HCT116 (cell line): ENCODE results near the gene CAMSAP3. TPM values are rescaled to one million over a fixed set of nuclear protein-coding genes. Genes with fewer than 3 reads are reported as not detected.

ENCODE experiments used
- ATAC-seq: fragments of 200-7000 bp; cut with Tn5 transposase; 2 replicates; pipeline ENCODE4 v1.9.1; 2020; ENCODE audit warnings: mild to moderate bottlenecking, moderate library complexity
- BruUV-seq: library from RNA; stranded (reverse); fragments of 400-500 nt; replicated peaks from 2 replicates; lab custom pipeline; 2021; lab: Mats Ljungman, UMichigan
- CTCF ChIA-PET: fragments of 300-600 bp; sonication (Branson Sonifier 250); formaldehyde crosslinking; loops from one replicate; lab custom pipeline; 2021; ENCODE audit warnings: antibody characterized with exemption; lab: Charles Lee
- POLR2A ChIA-PET: fragments of 300-600, 350-600 bp; sonication (Branson Sonifier 250); formaldehyde crosslinking; loops from one replicate; lab custom pipeline; 2021; ENCODE audit warnings: antibody characterized with exemption; lab: Charles Lee
- RAD21 ChIA-PET, 2 experiments: fragments of 300-600 bp; sonication (Branson Sonifier 250); formaldehyde crosslinking; loops; one replicate each; lab custom pipeline; 2023; ENCODE audit warnings: low total read pairs in 2 of 2; ENCODE audit not compliant: uncharacterized antibody in 2 of 2, unreplicated experiment in 2 of 2, low non-redundant PET in 1 of 2; lab: Charles Lee
- DNase-seq: peaks from one replicate; pipeline ENCODE4 v3.0.0-alpha.2; 2010; ENCODE audit warnings: low read depth, low spot score
- H2AFZ ChIP-seq: fragments of 200-600 bp; shearing (Covaris generic), sonication (generic); 2 replicates; pipeline ENCODE4 v1.6.1; 2017; ENCODE audit warnings: low read depth, mixed run types, mixed read lengths, antibody characterized with exemption, low read length; ENCODE audit not compliant: poor library complexity, severe bottlenecking
- H3K27ac ChIP-seq: 2 replicates; pipeline ENCODE4 v1.5.1; 2012; ENCODE audit warnings: low read depth, low read length
- H3K27me3 ChIP-seq: fragments of 200-600 bp; sonication (generic); 2 replicates; pipeline ENCODE4 v1.6.1; 2016; ENCODE audit warnings: mixed run types, low read length, mixed read lengths; ENCODE audit not compliant: insufficient read depth
- H3K36me3 ChIP-seq, 2 experiments: fragments of 200-500 bp in 1 of 2; fragments of 200-600 bp in 1 of 2; sonication (Bioruptor generic) in 1 of 2; sonication (generic) in 1 of 2; 2 replicates each; pipeline versions ENCODE4 v1.5.1 to v1.6.1; 2014 to 2016; ENCODE audit warnings: low read length in 2 of 2, inconsistent platforms in 1 of 2, mixed read lengths in 1 of 2, mixed run types in 1 of 2; ENCODE audit not compliant: insufficient read depth in 2 of 2, control insufficient read depth in 1 of 2
- H3K4me1 ChIP-seq, 2 experiments: fragments of 200-600 bp in 1 of 2; sonication (generic) in 1 of 2; 2 replicates each; pipeline versions ENCODE4 v1.5.1 to v1.6.1; 2012 to 2017; ENCODE audit warnings: low read length in 2 of 2, inconsistent platforms in 1 of 2, mild to moderate bottlenecking in 1 of 2, mixed read lengths in 1 of 2, mixed run types in 1 of 2, moderate library complexity in 1 of 2; ENCODE audit not compliant: insufficient read depth in 2 of 2, control insufficient read depth in 1 of 2
- H3K4me2 ChIP-seq: fragments of 200-600 bp; sonication (generic); 2 replicates; pipeline ENCODE4 v1.6.1; 2017; ENCODE audit warnings: mixed run types, low read length, mixed read lengths
- H3K4me3 ChIP-seq, 2 experiments: fragments of 200-600 bp in 1 of 2; sonication (generic) in 1 of 2; replicated peaks in 1 of 2; 2 replicates each; pipeline ENCODE4 v1.5.1; 2011 to 2016; ENCODE audit warnings: low read length in 2 of 2, control low read depth in 1 of 2, low read depth in 1 of 2, mild to moderate bottlenecking in 1 of 2, mixed read lengths in 1 of 2, mixed run types in 1 of 2
- H3K79me2 ChIP-seq: fragments of 200-600 bp; sonication (generic); 2 replicates; pipeline ENCODE4 v1.6.1; 2017; ENCODE audit warnings: mild to moderate bottlenecking, mixed run types, low read length, moderate library complexity, mixed read lengths; ENCODE audit not compliant: insufficient read depth
- H3K9ac ChIP-seq: fragments of 200-600 bp; sonication (generic); 2 replicates; pipeline ENCODE4 v1.6.1; 2016; ENCODE audit warnings: low read length, mixed read lengths
- H3K9me2 ChIP-seq: fragments of 200-600 bp; sonication (generic), shearing (Covaris generic); 2 replicates; pipeline ENCODE4 v1.6.1; 2017; ENCODE audit warnings: mixed run types, mild to moderate bottlenecking, moderate library complexity; ENCODE audit not compliant: insufficient read depth
- H3K9me3 ChIP-seq, 2 experiments: fragments of 200-500 bp in 1 of 2; fragments of 200-600 bp in 1 of 2; sonication (Bioruptor generic) in 1 of 2; sonication (generic) in 1 of 2; 2 replicates each; pipeline ENCODE4 v1.6.1; 2014 to 2017; ENCODE audit warnings: low read length in 2 of 2, mixed read lengths in 2 of 2, inconsistent platforms in 1 of 2, low read depth in 1 of 2, mild to moderate bottlenecking in 1 of 2, mixed run types in 1 of 2, moderate library complexity in 1 of 2; ENCODE audit not compliant: control insufficient read depth in 1 of 2, insufficient read depth in 1 of 2
- H4K20me1 ChIP-seq: fragments of 200-600 bp; sonication (generic), shearing (Covaris generic); 2 replicates; pipeline ENCODE4 v1.6.1; 2017; ENCODE audit warnings: mixed run types, mild to moderate bottlenecking, moderate library complexity; ENCODE audit not compliant: insufficient read depth
- EGR1 ChIP-seq: IDR thresholded peaks from 2 replicates; pipeline ENCODE4 v1.6.1; 2012; ENCODE audit warnings: low read depth
- ELF1 ChIP-seq: IDR thresholded peaks from 2 replicates; pipeline ENCODE4 v1.6.1; 2012; ENCODE audit warnings: low read depth, borderline replicate concordance
- EZH2 ChIP-seq: fragments of 200-600 bp; sonication (generic); IDR thresholded peaks from 2 replicates; pipeline ENCODE4 v1.6.1; 2017; ENCODE audit warnings: antibody characterized with exemption, mixed run types
- FOSL1 ChIP-seq: IDR thresholded peaks from 2 replicates; pipeline ENCODE4 v1.6.1; 2012; ENCODE audit warnings: low read depth
- JUND ChIP-seq: IDR thresholded peaks from 2 replicates; pipeline ENCODE4 v1.6.1; 2012
- POLR2AphosphoS5 ChIP-seq: IDR thresholded peaks from 2 replicates; pipeline ENCODE4 v1.6.1; 2011; ENCODE audit warnings: mild to moderate bottlenecking, low read depth, low read length, moderate library complexity
- RAD21 ChIP-seq: IDR thresholded peaks from 2 replicates; pipeline ENCODE4 v1.6.1; 2012; ENCODE audit warnings: low read depth, mild to moderate bottlenecking
- SIN3A ChIP-seq: IDR thresholded peaks from 2 replicates; pipeline ENCODE4 v1.6.1; 2012; ENCODE audit warnings: low read depth
- YY1 ChIP-seq: IDR thresholded peaks from 2 replicates; pipeline ENCODE4 v1.6.1; 2011; ENCODE audit warnings: low read length, low read depth, moderate library complexity, mild to moderate bottlenecking; ENCODE audit not compliant: insufficient replicate concordance; ENCODE audit errors: extremely low read depth
- ZFX ChIP-seq: fragments of 450-650 bp; IDR thresholded peaks from 2 replicates; pipeline ENCODE4 v1.6.1; 2017
- ZNF274 ChIP-seq: fragments of 200-500 bp; sonication (Bioruptor generic); IDR thresholded peaks from 2 replicates; pipeline ENCODE4 v1.6.1; 2014; ENCODE audit warnings: mild to moderate bottlenecking, low read depth, low read length, inconsistent platforms
- intact Hi-C: fragments of 100-400 bp; cut with micrococcal nuclease; formaldehyde crosslinking; loops from 2 replicates; pipeline ENCODE4 v1.10.0; 2022
- total RNA-seq: library from RNA; stranded (reverse); gene quantifications from one replicate; pipeline ENCODE4 v1.2.1, GENCODE V29; 2021; ENCODE audit not compliant: unreplicated experiment
- TF ChIP-seq, protein P1 (sequence below): IDR thresholded peaks from 2 replicates; pipeline ENCODE4 v1.6.1; 2012
- TF ChIP-seq, protein P2 (sequence below): IDR thresholded peaks from 2 replicates; pipeline ENCODE4 v1.6.1; 2012; ENCODE audit warnings: low read depth
- TF ChIP-seq, protein P3 (sequence below): IDR thresholded peaks from 2 replicates; pipeline ENCODE4 v1.6.1; 2012
- TF ChIP-seq, protein P4 (sequence below), 3 experiments: fragments of 200-600 bp in 1 of 3; sonication (generic) in 1 of 3; IDR thresholded peaks in 2 of 3; conservative IDR thresholded peaks in 1 of 3; 2 replicates each; pipeline ENCODE4 v1.5.1; 2012 to 2017; ENCODE audit warnings: low read depth in 2 of 3, low read length in 2 of 3, antibody characterized with exemption in 1 of 3, borderline replicate concordance in 1 of 3, control low read depth in 1 of 3, mild to moderate bottlenecking in 1 of 3, mixed read lengths in 1 of 3, mixed run types in 1 of 3, moderate library complexity in 1 of 3; ENCODE audit not compliant: insufficient read depth in 1 of 3
- TF ChIP-seq, protein P5 (sequence below): IDR thresholded peaks from 2 replicates; pipeline ENCODE4 v1.6.1; 2011; ENCODE audit warnings: mild to moderate bottlenecking, low read length, moderate library complexity; ENCODE audit not compliant: insufficient replicate concordance; ENCODE audit errors: extremely low read depth

Gene CAMSAP3
- total RNA-seq, 1 experiment from 2014 or later: 24.0 TPM

DNA sequence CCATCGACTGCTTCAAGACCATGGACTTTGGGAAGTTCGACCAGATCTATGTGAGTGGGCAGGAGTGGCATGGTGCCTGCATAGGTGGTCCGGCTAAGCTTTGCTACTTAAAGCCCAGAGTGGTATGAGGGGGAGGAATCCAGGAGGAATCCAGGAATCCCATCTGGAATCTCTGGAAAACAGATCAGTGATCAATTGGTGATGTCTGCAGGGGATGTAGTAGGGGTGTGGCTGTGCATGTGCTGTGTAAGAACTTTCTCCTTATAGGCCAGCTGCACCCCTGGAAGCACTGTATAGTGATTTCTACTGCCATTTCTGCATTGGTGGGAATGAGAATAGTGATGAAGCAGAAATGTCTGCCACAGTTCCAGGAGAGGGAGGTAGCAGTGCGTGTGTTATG, 36.6 kb upstream of the CAMSAP3 start:
- Histone ChIP-seq H3K4me2 (no peak overlapping the region), H3K4me1 (no peaks in the 10 kb centered on the region), H4K20me1 (no peaks in the 10 kb centered on the region), H3K79me2 (no peaks in the 10 kb centered on the region), H3K4me3 (no peak overlapping the region), H3K9me2 (no peaks in the 10 kb centered on the region), H3K9ac (no peak overlapping the region), H2AFZ (no peak overlapping the region), H3K27me3 (no peaks in the 10 kb centered on the region), H3K36me3 (peaks cover 6 to 8% of the 10 kb centered on the region in 2 experiments; a peak in 3 of 4 replicates), H3K27ac (no peak overlapping the region)
- intact Hi-C loops: no loop called here
- CTCF ChIA-PET: interaction anchor here (1.6 kb wide), 1 partner anchor 9 kb away, joined by 8 read pairs; no protein-coding TSS in a partner anchor
- no peak for DNase-seq
- ATAC-seq: no peak
- RAD21 ChIA-PET: no interaction called here
- POLR2A ChIA-PET: no interaction called here
- TF ChIP-seq JUND: no peak
- TF ChIP-seq, protein P1, sequence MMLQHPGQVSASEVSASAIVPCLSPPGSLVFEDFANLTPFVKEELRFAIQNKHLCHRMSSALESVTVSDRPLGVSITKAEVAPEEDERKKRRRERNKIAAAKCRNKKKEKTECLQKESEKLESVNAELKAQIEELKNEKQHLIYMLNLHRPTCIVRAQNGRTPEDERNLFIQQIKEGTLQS: no peak
- no peak for TF ChIP-seq SIN3A
- TF ChIP-seq, protein P2, sequence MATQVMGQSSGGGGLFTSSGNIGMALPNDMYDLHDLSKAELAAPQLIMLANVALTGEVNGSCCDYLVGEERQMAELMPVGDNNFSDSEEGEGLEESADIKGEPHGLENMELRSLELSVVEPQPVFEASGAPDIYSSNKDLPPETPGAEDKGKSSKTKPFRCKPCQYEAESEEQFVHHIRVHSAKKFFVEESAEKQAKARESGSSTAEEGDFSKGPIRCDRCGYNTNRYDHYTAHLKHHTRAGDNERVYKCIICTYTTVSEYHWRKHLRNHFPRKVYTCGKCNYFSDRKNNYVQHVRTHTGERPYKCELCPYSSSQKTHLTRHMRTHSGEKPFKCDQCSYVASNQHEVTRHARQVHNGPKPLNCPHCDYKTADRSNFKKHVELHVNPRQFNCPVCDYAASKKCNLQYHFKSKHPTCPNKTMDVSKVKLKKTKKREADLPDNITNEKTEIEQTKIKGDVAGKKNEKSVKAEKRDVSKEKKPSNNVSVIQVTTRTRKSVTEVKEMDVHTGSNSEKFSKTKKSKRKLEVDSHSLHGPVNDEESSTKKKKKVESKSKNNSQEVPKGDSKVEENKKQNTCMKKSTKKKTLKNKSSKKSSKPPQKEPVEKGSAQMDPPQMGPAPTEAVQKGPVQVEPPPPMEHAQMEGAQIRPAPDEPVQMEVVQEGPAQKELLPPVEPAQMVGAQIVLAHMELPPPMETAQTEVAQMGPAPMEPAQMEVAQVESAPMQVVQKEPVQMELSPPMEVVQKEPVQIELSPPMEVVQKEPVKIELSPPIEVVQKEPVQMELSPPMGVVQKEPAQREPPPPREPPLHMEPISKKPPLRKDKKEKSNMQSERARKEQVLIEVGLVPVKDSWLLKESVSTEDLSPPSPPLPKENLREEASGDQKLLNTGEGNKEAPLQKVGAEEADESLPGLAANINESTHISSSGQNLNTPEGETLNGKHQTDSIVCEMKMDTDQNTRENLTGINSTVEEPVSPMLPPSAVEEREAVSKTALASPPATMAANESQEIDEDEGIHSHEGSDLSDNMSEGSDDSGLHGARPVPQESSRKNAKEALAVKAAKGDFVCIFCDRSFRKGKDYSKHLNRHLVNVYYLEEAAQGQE: no peak
- TF ChIP-seq ZFX: no peak
- TF ChIP-seq EGR1: no peak
- TF ChIP-seq, protein P3, sequence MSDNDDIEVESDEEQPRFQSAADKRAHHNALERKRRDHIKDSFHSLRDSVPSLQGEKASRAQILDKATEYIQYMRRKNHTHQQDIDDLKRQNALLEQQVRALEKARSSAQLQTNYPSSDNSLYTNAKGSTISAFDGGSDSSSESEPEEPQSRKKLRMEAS: no peak
- TF ChIP-seq YY1: no peak
- no peak for TF ChIP-seq RAD21
- no peak for TF ChIP-seq ELF1
- TF ChIP-seq ZNF274: no peak
- TF ChIP-seq, protein P4, sequence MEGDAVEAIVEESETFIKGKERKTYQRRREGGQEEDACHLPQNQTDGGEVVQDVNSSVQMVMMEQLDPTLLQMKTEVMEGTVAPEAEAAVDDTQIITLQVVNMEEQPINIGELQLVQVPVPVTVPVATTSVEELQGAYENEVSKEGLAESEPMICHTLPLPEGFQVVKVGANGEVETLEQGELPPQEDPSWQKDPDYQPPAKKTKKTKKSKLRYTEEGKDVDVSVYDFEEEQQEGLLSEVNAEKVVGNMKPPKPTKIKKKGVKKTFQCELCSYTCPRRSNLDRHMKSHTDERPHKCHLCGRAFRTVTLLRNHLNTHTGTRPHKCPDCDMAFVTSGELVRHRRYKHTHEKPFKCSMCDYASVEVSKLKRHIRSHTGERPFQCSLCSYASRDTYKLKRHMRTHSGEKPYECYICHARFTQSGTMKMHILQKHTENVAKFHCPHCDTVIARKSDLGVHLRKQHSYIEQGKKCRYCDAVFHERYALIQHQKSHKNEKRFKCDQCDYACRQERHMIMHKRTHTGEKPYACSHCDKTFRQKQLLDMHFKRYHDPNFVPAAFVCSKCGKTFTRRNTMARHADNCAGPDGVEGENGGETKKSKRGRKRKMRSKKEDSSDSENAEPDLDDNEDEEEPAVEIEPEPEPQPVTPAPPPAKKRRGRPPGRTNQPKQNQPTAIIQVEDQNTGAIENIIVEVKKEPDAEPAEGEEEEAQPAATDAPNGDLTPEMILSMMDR (IDR thresholded peaks at IDR 0.05 in 2 of 3, conservative IDR thresholded peaks at IDR 0.05 in 1 of 3; ENCODE audit: borderline replicate concordance in 1 of 3, insufficient read depth in 1 of 3, low read depth in 2 of 3, low read length in 2 of 3): no peak
- TF ChIP-seq, protein P5, sequence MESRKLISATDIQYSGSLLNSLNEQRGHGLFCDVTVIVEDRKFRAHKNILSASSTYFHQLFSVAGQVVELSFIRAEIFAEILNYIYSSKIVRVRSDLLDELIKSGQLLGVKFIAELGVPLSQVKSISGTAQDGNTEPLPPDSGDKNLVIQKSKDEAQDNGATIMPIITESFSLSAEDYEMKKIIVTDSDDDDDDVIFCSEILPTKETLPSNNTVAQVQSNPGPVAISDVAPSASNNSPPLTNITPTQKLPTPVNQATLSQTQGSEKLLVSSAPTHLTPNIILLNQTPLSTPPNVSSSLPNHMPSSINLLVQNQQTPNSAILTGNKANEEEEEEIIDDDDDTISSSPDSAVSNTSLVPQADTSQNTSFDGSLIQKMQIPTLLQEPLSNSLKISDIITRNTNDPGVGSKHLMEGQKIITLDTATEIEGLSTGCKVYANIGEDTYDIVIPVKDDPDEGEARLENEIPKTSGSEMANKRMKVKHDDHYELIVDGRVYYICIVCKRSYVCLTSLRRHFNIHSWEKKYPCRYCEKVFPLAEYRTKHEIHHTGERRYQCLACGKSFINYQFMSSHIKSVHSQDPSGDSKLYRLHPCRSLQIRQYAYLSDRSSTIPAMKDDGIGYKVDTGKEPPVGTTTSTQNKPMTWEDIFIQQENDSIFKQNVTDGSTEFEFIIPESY: no peak
- no peak for TF ChIP-seq EZH2
- no peak for TF ChIP-seq POLR2AphosphoS5
- no peak for TF ChIP-seq FOSL1
- TF ChIP-seq, all 23 proteins: peak for 0
- H3K9me3 ChIP-seq: no peaks in the 10 kb centered on the region
- BruUV-seq: no TSS peak
